ENCODE measurements around the gene EVL. TPM values are rescaled to one million over a fixed set of nuclear protein-coding genes. Genes with fewer than 3 reads are reported as not detected.
A peak's percentile ranks its signal among the peaks of the same experiment; 100 is the strongest.

EVL gene
- total and polyA plus RNA-seq, 2 donors (not counting 3 experiments of a cell fraction or from before 2014, with no cell fraction given), result 34.6 to 62.5 TPM

DNA sequence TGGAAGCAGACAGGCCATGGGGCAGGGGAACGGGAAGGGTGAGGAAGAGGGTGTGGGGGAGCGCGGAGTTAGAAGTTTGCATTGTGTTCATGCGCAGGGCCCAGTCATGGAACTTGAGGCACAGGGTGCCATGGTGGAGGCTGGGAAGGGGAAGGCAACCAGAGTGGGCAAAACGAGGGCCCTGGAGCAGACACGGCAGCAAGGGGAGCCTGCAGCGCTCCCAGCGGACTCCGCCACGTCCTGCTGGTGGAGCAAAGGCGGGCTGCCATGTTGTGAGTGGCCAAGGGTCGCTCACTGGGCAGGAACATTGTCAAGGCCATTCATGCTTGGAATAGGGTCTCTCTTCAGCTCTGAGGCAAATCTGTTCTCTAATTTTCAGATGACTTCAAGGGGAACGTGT is 73.7 kb downstream of the EVL start:
- TF ChIP-seq POLR2A (IDR thresholded peaks at IDR 0.05; ENCODE audit: low read depth, low read length) (no peak), MYC (IDR thresholded peaks at IDR 0.05; ENCODE audit: low read depth, low read length) (no peak)
- TF ChIP-seq, protein P1, sequence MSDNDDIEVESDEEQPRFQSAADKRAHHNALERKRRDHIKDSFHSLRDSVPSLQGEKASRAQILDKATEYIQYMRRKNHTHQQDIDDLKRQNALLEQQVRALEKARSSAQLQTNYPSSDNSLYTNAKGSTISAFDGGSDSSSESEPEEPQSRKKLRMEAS (IDR thresholded peaks at IDR 0.05; ENCODE audit: insufficient read depth, insufficient read length), result no peak
- Histone ChIP-seq H3K79me2 (ENCODE audit: control insufficient read depth, insufficient read depth, low read length) (no peaks in the 10 kb centered on the region), H4K20me1 (replicated peaks; ENCODE audit: control insufficient read depth, extremely low read depth, insufficient read depth, low read length) (no peaks in the 10 kb centered on the region), H3K27ac (ENCODE audit: insufficient read depth, low read depth, low read length) (no peak overlapping the region), H3K9me1 (replicated peaks; ENCODE audit: control insufficient read depth, extremely low read depth, insufficient read depth, low read length) (no peaks in the 10 kb centered on the region), H3K36me3 (ENCODE audit: control insufficient read depth in 2 of 2, extremely low read depth in 1 of 2, insufficient read depth in 2 of 2, low read length in 2 of 2) (peaks cover 0 to 3% of the 10 kb centered on the region in 2 experiments), H3K9me3 (replicated peaks; ENCODE audit: control insufficient read depth, insufficient read depth, low read length) (no peaks in the 10 kb centered on the region), H3K4me2 (ENCODE audit: insufficient read depth, low read length) (no peak overlapping the region), H2AFZ (ENCODE audit: low read depth, low read length) (no peak overlapping the region), H3K4me3 (replicated peaks in 1 of 3; ENCODE audit: insufficient read depth in 1 of 3, low read depth in 1 of 3, low read length in 3 of 3) (no peak overlapping the region), H3K4me1 (ENCODE audit: control insufficient read depth, extremely low read depth, insufficient read depth, low read length) (peaks cover 31% of the 10 kb centered on the region), H3K27me3 (ENCODE audit: control insufficient read depth in 2 of 2, insufficient read depth in 2 of 2, low read length in 2 of 2) (no peaks in the 10 kb centered on the region), H3K9ac (replicated peaks; ENCODE audit: extremely low read depth, insufficient read depth, low read length) (no peak overlapping the region)
- ChIA-PET POLR2A (interaction anchor here (0.5 kb wide), 1 partner anchor 1385 kb away, joined by 3 read pairs; no protein-coding TSS in a partner anchor), CTCF (interaction anchor here (1.2 to 2.3 kb wide), 2 partner anchors 26 to 54 kb away, joined by 4 to 12 read pairs; no protein-coding TSS in a partner anchor)
- dilution Hi-C loops (cut with MboI; ENCODE audit: extremely low pct_ligation_motif_present, low sequenced_read_pairs), result no loop called here
- FAIRE-seq (no peak), DNase-seq (ENCODE audit: low read depth, low spot score) (no peak)
- BruUV-seq (replicated peaks), result no TSS peak
- intact Hi-C loops (cut with micrococcal nuclease), result no loop called here

- H2AFZ ChIP-seq (ENCODE audit: low read depth, low read length), result peak overlapping the region; percentile 73
- POLR2A ChIA-PET, result no interaction called here
- no peak overlapping the region for H3K4me2 ChIP-seq (ENCODE audit: insufficient read depth, low read length)
- H3K79me2 ChIP-seq (ENCODE audit: control insufficient read depth, insufficient read depth, low read length), result no peaks in the 10 kb centered on the region
- no peaks in the 10 kb centered on the region for H3K9me3 ChIP-seq (replicated peaks; ENCODE audit: control insufficient read depth, insufficient read depth, low read length)
- peak; percentile 72 for FAIRE-seq
- peak overlapping the region; percentile 83 for H3K27ac ChIP-seq (ENCODE audit: insufficient read depth, low read depth, low read length)
- no peak overlapping the region for H3K9ac ChIP-seq (replicated peaks; ENCODE audit: extremely low read depth, insufficient read depth, low read length)
- no peaks in the 10 kb centered on the region for H3K9me1 ChIP-seq (replicated peaks; ENCODE audit: control insufficient read depth, extremely low read depth, insufficient read depth, low read length)
- H3K36me3 ChIP-seq (ENCODE audit: control insufficient read depth in 2 of 2, extremely low read depth in 1 of 2, insufficient read depth in 2 of 2, low read length in 2 of 2), result no peaks in the 10 kb centered on the region
- no TSS peak for BruUV-seq (replicated peaks)
- H3K27me3 ChIP-seq (ENCODE audit: control insufficient read depth in 2 of 2, insufficient read depth in 2 of 2, low read length in 2 of 2), result no peaks in the 10 kb centered on the region
- DNase-seq (ENCODE audit: low read depth, low spot score), result peak; percentile 81
- H3K4me1 ChIP-seq (ENCODE audit: control insufficient read depth, extremely low read depth, insufficient read depth, low read length), result peaks cover 31% of the 10 kb centered on the region
- H3K4me3 ChIP-seq (replicated peaks in 1 of 3; ENCODE audit: insufficient read depth in 1 of 3, low read depth in 1 of 3, low read length in 3 of 3), result no peak overlapping the region
- peak; percentile 57 to 84 for TF ChIP-seq CTCF (IDR thresholded peaks at IDR 0.05; ENCODE audit: extremely low read depth in 1 of 2, insufficient read depth in 1 of 2, low read depth in 1 of 2, low read length in 2 of 2)
- TF ChIP-seq, protein P1 (IDR thresholded peaks at IDR 0.05; ENCODE audit: insufficient read depth, insufficient read length), result no peak
- CTCF ChIA-PET, result interaction anchor here (0.7 to 3.9 kb wide), 12 partner anchors 11 to 157 kb away, joined by 3 to 47 read pairs (median 5); no protein-coding TSS in a partner anchor
- intact Hi-C loops (cut with micrococcal nuclease) (loop anchor here (2.0 to 5.0 kb wide), 2 partner anchors 97 to 236 kb away; partner anchors contain the start of genes WDR25 and YY1), dilution Hi-C loops (cut with MboI; ENCODE audit: extremely low pct_ligation_motif_present, low sequenced_read_pairs) (no loop called here)
- H4K20me1 ChIP-seq (replicated peaks; ENCODE audit: control insufficient read depth, extremely low read depth, insufficient read depth, low read length), result no peaks in the 10 kb centered on the region
Observed at GRCh38 chr14:100140452-100141078, 75.3 kb downstream of the EVL start.

Measured in endothelial cell of umbilical vein (primary cell).